H1 (cell line): ENCODE results near the gene TIAM2. TPM values are rescaled to one million over a fixed set of nuclear protein-coding genes. Genes with fewer than 3 reads are reported as not detected.

ENCODE experiments used
- CTCF ChIA-PET: fragments of 300-600 bp; sonication (Branson Sonifier 250); formaldehyde crosslinking; loops from one replicate; lab custom pipeline; 2021; ENCODE audit not compliant: partially characterized antibody; lab: Charles Lee
- POLR2A ChIA-PET: fragments of 300-600 bp; sonication (Branson Sonifier 250); formaldehyde crosslinking; loops from one replicate; lab custom pipeline; 2021; ENCODE audit warnings: inconsistent platforms; ENCODE audit not compliant: partially characterized antibody; lab: Charles Lee
- DNase-seq, 2 experiments: peaks; one replicate each; pipeline versions ENCODE4 v3.0.0 to v3.0.0-alpha.2; 2010 to 2022; ENCODE audit warnings: low spot score in 2 of 2, low read depth in 1 of 2, mixed read lengths in 1 of 2
- FAIRE-seq: peaks from 2 replicates; lab custom pipeline; 2011; peaks lifted over from hg19 to GRCh38; lab: Jason Lieb, UNC
- H2AFZ ChIP-seq: 2 replicates; pipeline ENCODE4 v1.8.1; 2012; ENCODE audit warnings: low read length, inconsistent platforms
- H2AK5ac ChIP-seq: 2 replicates; pipeline ENCODE4 v1.6.1; 2013; ENCODE audit warnings: low read depth, low read length
- H2BK120ac ChIP-seq: replicated peaks from 2 replicates; pipeline ENCODE3; 2013; ENCODE audit warnings: low read depth, low read length, inconsistent platforms
- H2BK12ac ChIP-seq: 2 replicates; pipeline ENCODE4 v1.6.1; 2013; ENCODE audit warnings: low read depth, low read length
- H2BK15ac ChIP-seq: 2 replicates; pipeline ENCODE4 v1.6.1; 2013; ENCODE audit warnings: low read length
- H2BK20ac ChIP-seq: 2 replicates; pipeline ENCODE4 v1.6.1; 2013; ENCODE audit warnings: low read length
- H2BK5ac ChIP-seq: 2 replicates; pipeline ENCODE4 v1.6.1; 2013; ENCODE audit warnings: low read depth, low read length
- H3K14ac ChIP-seq: 2 replicates; pipeline ENCODE4 v1.6.1; 2013; ENCODE audit warnings: inconsistent platforms; ENCODE audit not compliant: insufficient read length
- H3K18ac ChIP-seq: 2 replicates; pipeline ENCODE4 v1.6.1; 2013; ENCODE audit warnings: low read length; ENCODE audit errors: extremely low read depth
- H3K23ac ChIP-seq: 2 replicates; pipeline ENCODE4 v1.6.1; 2013; ENCODE audit warnings: inconsistent platforms; ENCODE audit not compliant: insufficient read length
- H3K23me2 ChIP-seq: 2 replicates; pipeline ENCODE4 v1.6.1; 2013; ENCODE audit warnings: low read depth, low read length
- H3K27ac ChIP-seq: 2 replicates; pipeline ENCODE4 v1.6.1; 2011; ENCODE audit warnings: low read depth, low read length, inconsistent platforms
- H3K27me3 ChIP-seq, 4 experiments: replicated peaks in 1 of 4; 1 replicate in 1 of 4; 2 replicates in 3 of 4; pipeline versions ENCODE4 v1.6.1 to v1.8.1; 2011 to 2013; ENCODE audit warnings: low read length in 3 of 4, mild to moderate bottlenecking in 3 of 4, inconsistent platforms in 2 of 4, mixed read lengths in 2 of 4, moderate library complexity in 1 of 4; ENCODE audit not compliant: control insufficient read depth in 3 of 4, insufficient read depth in 3 of 4; ENCODE audit errors: extremely low read depth in 1 of 4
- H3K36me3 ChIP-seq, 4 experiments: 2 replicates each; pipeline versions ENCODE4 v1.6.1 to v1.8.1; 2011 to 2013; ENCODE audit warnings: mild to moderate bottlenecking in 4 of 4, low read length in 3 of 4, moderate library complexity in 2 of 4, control low read depth in 1 of 4, inconsistent platforms in 1 of 4; ENCODE audit not compliant: insufficient read depth in 4 of 4, control insufficient read depth in 2 of 4
- H3K4ac ChIP-seq: replicated peaks from 2 replicates; pipeline ENCODE3; 2013; ENCODE audit warnings: low read length, low read depth, mixed read lengths, inconsistent platforms; ENCODE audit not compliant: insufficient read length
- H3K4me1 ChIP-seq, 4 experiments: replicated peaks in 1 of 4; 1 replicate in 1 of 4; 2 replicates in 3 of 4; pipeline versions ENCODE4 v1.6.1 to v1.8.1; 2011 to 2013; ENCODE audit warnings: low read length in 3 of 4, inconsistent platforms in 2 of 4, mixed read lengths in 1 of 4; ENCODE audit not compliant: insufficient read depth in 4 of 4, control insufficient read depth in 3 of 4
- H3K4me2 ChIP-seq, 2 experiments: 2 replicates each; pipeline versions ENCODE4 v1.6.1 to v1.8.1; 2011 to 2013; ENCODE audit warnings: low read depth in 2 of 2, low read length in 2 of 2, control low read depth in 1 of 2, inconsistent platforms in 1 of 2, mild to moderate bottlenecking in 1 of 2; ENCODE audit not compliant: insufficient read depth in 1 of 2
- H3K4me3 ChIP-seq, 4 experiments: fragments of 200-600, 300-600 bp in 1 of 4; sonication (generic), shearing (Covaris generic), sonication (Bioruptor Twin) in 1 of 4; 2 replicates each; pipeline versions ENCODE4 v1.5.1 to v1.8.1; 2011 to 2016; ENCODE audit warnings: low read length in 4 of 4, low read depth in 3 of 4, control low read depth in 2 of 4, inconsistent platforms in 2 of 4, mild to moderate bottlenecking in 2 of 4, mixed read lengths in 1 of 4, moderate library complexity in 1 of 4; ENCODE audit not compliant: insufficient read depth in 2 of 4; ENCODE audit errors: extremely low read depth in 1 of 4
- H3K56ac ChIP-seq: replicated peaks from 2 replicates; pipeline ENCODE3; 2013; ENCODE audit warnings: low read depth, mild to moderate bottlenecking, mixed read lengths, low read length, inconsistent platforms; ENCODE audit not compliant: insufficient read length
- H3K79me1 ChIP-seq: 2 replicates; pipeline ENCODE4 v1.6.1; 2013; ENCODE audit warnings: low read depth, low read length, control low read depth
- H3K79me2 ChIP-seq, 2 experiments: 2 replicates each; pipeline versions ENCODE4 v1.6.1 to v1.8.1; 2012 to 2013; ENCODE audit warnings: low read length in 2 of 2, mild to moderate bottlenecking in 2 of 2, inconsistent platforms in 1 of 2; ENCODE audit not compliant: insufficient read depth in 2 of 2, control insufficient read depth in 1 of 2
- H3K9ac ChIP-seq, 4 experiments: replicated peaks in 1 of 4; 1 replicate in 1 of 4; 2 replicates in 3 of 4; pipeline versions ENCODE4 v1.6.1 to v1.8.1; 2011 to 2013; ENCODE audit warnings: low read depth in 3 of 4, low read length in 3 of 4, control low read depth in 2 of 4, mild to moderate bottlenecking in 2 of 4, moderate library complexity in 2 of 4, inconsistent platforms in 1 of 4; ENCODE audit errors: extremely low read depth in 1 of 4
- H3K9me3 ChIP-seq, 2 experiments: 2 replicates each; pipeline versions ENCODE4 v1.6.1 to v1.8.1; 2012 to 2013; ENCODE audit warnings: mild to moderate bottlenecking in 2 of 2, moderate library complexity in 2 of 2, control low read depth in 1 of 2, inconsistent platforms in 1 of 2, low read depth in 1 of 2, low read length in 1 of 2, mixed read lengths in 1 of 2; ENCODE audit not compliant: insufficient read depth in 2 of 2
- H4K20me1 ChIP-seq, 2 experiments: replicated peaks in 1 of 2; 2 replicates each; pipeline versions ENCODE3 to v1.8.1; 2011 to 2013; ENCODE audit warnings: inconsistent platforms in 2 of 2, low read length in 2 of 2, mild to moderate bottlenecking in 1 of 2; ENCODE audit not compliant: insufficient read depth in 2 of 2, control insufficient read depth in 1 of 2
- H4K5ac ChIP-seq: 2 replicates; pipeline ENCODE4 v1.6.1; 2013; ENCODE audit warnings: low read length, low read depth, mixed read lengths, inconsistent platforms; ENCODE audit not compliant: insufficient read length
- H4K8ac ChIP-seq: 2 replicates; pipeline ENCODE4 v1.8.0; 2013; ENCODE audit warnings: mild to moderate bottlenecking, moderate library complexity, low read length, inconsistent platforms; ENCODE audit not compliant: insufficient read depth; ENCODE audit errors: extremely low read depth
- H4K91ac ChIP-seq: replicated peaks from 2 replicates; pipeline ENCODE3; 2013; ENCODE audit warnings: low read length, mixed read lengths, inconsistent platforms; ENCODE audit not compliant: insufficient read length
- POLR2AphosphoS5 ChIP-seq: IDR thresholded peaks from 2 replicates; pipeline ENCODE4 v1.6.1; 2011; ENCODE audit warnings: low read depth, low read length
- WGBS, 2 experiments: shearing (Covaris generic) in 1 of 2; methylation state at CpG; one replicate each; pipeline versions ENCODE4 v1.1.6 to v1.1.7; 2013 to 2015; ENCODE audit warnings: low lambda C conversion rate in 2 of 2, mixed read lengths in 2 of 2, inconsistent platforms in 1 of 2, low coverage in 1 of 2, missing lambda C conversion rate in 1 of 2; ENCODE audit not compliant: insufficient replicate concordance in 2 of 2, insufficient coverage in 1 of 2, insufficient read length in 1 of 2; ENCODE audit errors: extremely low coverage in 1 of 2, missing lambda C conversion rate in 1 of 2; 5-methylcytosine and 5-hydroxymethylcytosine counted together
- polyA plus RNA-seq, 7 experiments: library from polyadenylated mRNA; depleted of rRNA in 3 of 7; stranded (reverse) in 5 of 7; unstranded in 2 of 7; fragments of >200 nt in 5 of 7; fragments of 200-250 nt in 2 of 7; gene quantifications; 1 replicate in 5 of 7; 2 replicates in 1 of 7; 4 replicates in 1 of 7; pipeline versions ENCODE4 v1.2.1 to v1.2.3, GENCODE V29; 2011 to 2013; ENCODE audit warnings: missing spikeins in 2 of 7, mixed read lengths in 2 of 7
- total RNA-seq: library from RNA; stranded (reverse); fragmentation: NEBNext Ultra II Directional; extraction: Animal tissue kit (Norgen Biotek cat#: 25700); gene quantifications from 2 replicates; pipeline ENCODE4 v1.2.1, GENCODE V29; 2021

TIAM2 gene
- total and polyA plus RNA-seq, 2 of the 8 experiments (the other 6 are each of a cell fraction or from before 2014, with no cell fraction given): 7.4 to 23.9 TPM

GRCh38 chr6:155246825-155247224 lies 251.7 kb downstream of the TIAM2 start:
- no peak overlapping the region for H3K27ac ChIP-seq
- no peak overlapping the region for H3K4me2 ChIP-seq
- H3K56ac ChIP-seq: no peak overlapping the region
- no peak overlapping the region; a peak in 1 of 7 replicates for H3K9ac ChIP-seq
- H3K23ac ChIP-seq: no peak overlapping the region
- no peaks in the 10 kb centered on the region for H3K9me3 ChIP-seq
- H3K23me2 ChIP-seq: no peaks in the 10 kb centered on the region
- FAIRE-seq (no peak), DNase-seq (no peak)
- H2BK15ac ChIP-seq: peak overlapping the region; percentile 89; the same call in 1 of the 2 replicates
- H3K79me1 ChIP-seq: no peaks in the 10 kb centered on the region
- H4K8ac ChIP-seq: no peak overlapping the region
- no peak overlapping the region for H4K91ac ChIP-seq
- H4K20me1 ChIP-seq: no peaks in the 10 kb centered on the region
- ChIA-PET POLR2A (interaction anchor here (1.2 to 2.4 kb wide), 2 partner anchors 69 to 133 kb away, joined by 3 to 8 read pairs; no protein-coding TSS in a partner anchor), CTCF (interaction anchor here (1.0 to 8.9 kb wide), 13 partner anchors 12 to 571 kb away, joined by 3 to 98 read pairs (median 9); no protein-coding TSS in a partner anchor)
- H2BK12ac ChIP-seq: no peak overlapping the region
- H3K18ac ChIP-seq: no peak overlapping the region
- H3K4me3 ChIP-seq: no peak overlapping the region
- peaks cover 4 to 46% (median 18%) of the 10 kb centered on the region in 4 experiments; a peak in 6 of 8 replicates for H3K36me3 ChIP-seq
- H3K27me3 ChIP-seq: no peaks in the 10 kb centered on the region
- no peak overlapping the region for H2AFZ ChIP-seq
- no peak overlapping the region for H3K14ac ChIP-seq
- no peak overlapping the region for H4K5ac ChIP-seq
- H3K4ac ChIP-seq: no peak overlapping the region
- no peak overlapping the region for H2BK20ac ChIP-seq
- 100% methylated on average over 2 of the region's 2 CpGs; no CpG with 5 or more reads in 1 of the 2 experiments for WGBS, 2 experiments
- H3K4me1 ChIP-seq: 0 out of 7 replicates have a peak, but pooled peaks cover 0 to 3% (median 0%) of the 10 kb centered on the region in 4 experiments
- H2AK5ac ChIP-seq: no peak overlapping the region
- H3K79me2 ChIP-seq: no peaks in the 10 kb centered on the region
- H2BK120ac ChIP-seq: no peak overlapping the region
- TF ChIP-seq POLR2AphosphoS5: no peak
- no peak overlapping the region for H2BK5ac ChIP-seq
